ENCODE measurements around the gene FCAMR. TPM values are rescaled to one million over a fixed set of nuclear protein-coding genes. Genes with fewer than 3 reads are reported as not detected.

The FCAMR gene
- polyA plus RNA-seq, 1 donor, result 5.3 TPM

GRCh38 chr1:207000651-207001291 lies 30.5 kb upstream of the FCAMR start:
- 83% methylated on average over 2 of the region's 5 CpGs for WGBS (ENCODE audit: insufficient coverage, low lambda C conversion rate)
- Histone ChIP-seq H3K36me3 (ENCODE audit: control insufficient read depth, insufficient read depth, low read length) (no peaks in the 10 kb centered on the region), H3K4me3 (ENCODE audit: low read length) (no peak overlapping the region), H3K27me3 (ENCODE audit: control insufficient read depth, insufficient read depth, low read length) (no peaks in the 10 kb centered on the region), H3K27ac (ENCODE audit: low read length) (no peak overlapping the region), H3K4me1 (ENCODE audit: control insufficient read depth, insufficient read depth, low read length) (peaks cover 27% of the 10 kb centered on the region), H3K9me3 (ENCODE audit: control insufficient read depth, low read depth, low read length) (no peaks in the 10 kb centered on the region)
- DNase-seq, result no peak

GRCh38 chr1:206998816-206999215 lies 28.6 kb upstream of the FCAMR start:
- Histone ChIP-seq H3K27me3 (ENCODE audit: control insufficient read depth, insufficient read depth, low read length) (no peaks in the 10 kb centered on the region), H3K36me3 (ENCODE audit: control insufficient read depth, insufficient read depth, low read length) (no peaks in the 10 kb centered on the region), H3K4me3 (ENCODE audit: low read length) (no peak overlapping the region), H3K4me1 (ENCODE audit: control insufficient read depth, insufficient read depth, low read length) (peaks cover 15% of the 10 kb centered on the region), H3K9me3 (ENCODE audit: control insufficient read depth, low read depth, low read length) (no peaks in the 10 kb centered on the region), H3K27ac (ENCODE audit: low read length) (no peak overlapping the region)
- WGBS (ENCODE audit: insufficient coverage, low lambda C conversion rate), result no CpG with 5 or more reads among the region's 2 CpGs
- DNase-seq, result no peak

- DNase-seq, result peak; percentile 35 to 74
- no peak overlapping the region for H3K4me3 ChIP-seq (ENCODE audit: low read length)
- H3K36me3 ChIP-seq (ENCODE audit: control insufficient read depth, insufficient read depth, low read length), result no peaks in the 10 kb centered on the region
- no peaks in the 10 kb centered on the region for H3K9me3 ChIP-seq (ENCODE audit: control insufficient read depth, low read depth, low read length)
- H3K27me3 ChIP-seq (ENCODE audit: control insufficient read depth, insufficient read depth, low read length), result no peaks in the 10 kb centered on the region
- peaks cover 4% of the 10 kb centered on the region for H3K4me1 ChIP-seq (ENCODE audit: control insufficient read depth, insufficient read depth, low read length)
- peak overlapping the region; percentile 24 for H3K27ac ChIP-seq (ENCODE audit: low read length)
These were observed 22.5 kb upstream of the FCAMR start for GRCh38 chr1:206992790-206993189.

- Histone ChIP-seq H3K4me3 (ENCODE audit: low read length) (no peak overlapping the region), H3K4me1 (ENCODE audit: control insufficient read depth, insufficient read depth, low read length) (peaks cover 7% of the 10 kb centered on the region), H3K36me3 (ENCODE audit: control insufficient read depth, insufficient read depth, low read length) (no peaks in the 10 kb centered on the region), H3K27me3 (ENCODE audit: control insufficient read depth, insufficient read depth, low read length) (no peaks in the 10 kb centered on the region), H3K9me3 (ENCODE audit: control insufficient read depth, low read depth, low read length) (no peaks in the 10 kb centered on the region), H3K27ac (ENCODE audit: low read length) (no peak overlapping the region)
- no peak for DNase-seq
- WGBS (ENCODE audit: insufficient coverage, low lambda C conversion rate), result no CpG with 5 or more reads among the region's 1 CpG
These were observed 17.6 kb upstream of the FCAMR start for GRCh38 chr1:206987873-206988272.

- DNase-seq, result no peak
- Histone ChIP-seq H3K36me3 (ENCODE audit: control insufficient read depth, insufficient read depth, low read length) (no peaks in the 10 kb centered on the region), H3K27me3 (ENCODE audit: control insufficient read depth, insufficient read depth, low read length) (no peaks in the 10 kb centered on the region), H3K9me3 (ENCODE audit: control insufficient read depth, low read depth, low read length) (no peaks in the 10 kb centered on the region), H3K4me3 (ENCODE audit: low read length) (no peak overlapping the region), H3K27ac (ENCODE audit: low read length) (no peak overlapping the region), H3K4me1 (ENCODE audit: control insufficient read depth, insufficient read depth, low read length) (peaks cover 3% of the 10 kb centered on the region)
- 40% methylated on average over 1 of the region's 3 CpGs for WGBS (ENCODE audit: insufficient coverage, low lambda C conversion rate)
These were observed 16.6 kb upstream of the FCAMR start for GRCh38 chr1:206986885-206987284.

- H3K4me3 ChIP-seq (ENCODE audit: low read length), result no peak overlapping the region
- peaks cover 5% of the 10 kb centered on the region for H3K4me1 ChIP-seq (ENCODE audit: control insufficient read depth, insufficient read depth, low read length)
- WGBS (ENCODE audit: insufficient coverage, low lambda C conversion rate), result 70% methylated on average over 2 of the region's 3 CpGs
- H3K27me3 ChIP-seq (ENCODE audit: control insufficient read depth, insufficient read depth, low read length), result no peaks in the 10 kb centered on the region
- H3K9me3 ChIP-seq (ENCODE audit: control insufficient read depth, low read depth, low read length), result no peaks in the 10 kb centered on the region
- H3K27ac ChIP-seq (ENCODE audit: low read length), result no peak overlapping the region
- H3K36me3 ChIP-seq (ENCODE audit: control insufficient read depth, insufficient read depth, low read length), result no peaks in the 10 kb centered on the region
- no peak for DNase-seq
These were observed 16.1 kb upstream of the FCAMR start for GRCh38 chr1:206986402-206986801.

- peak; percentile 31 to 60 for DNase-seq
- 34% methylated on average over 2 of the region's 10 CpGs for WGBS (ENCODE audit: insufficient coverage, low lambda C conversion rate)
- peaks cover 13% of the 10 kb centered on the region for H3K4me1 ChIP-seq (ENCODE audit: control insufficient read depth, insufficient read depth, low read length)
- no peak overlapping the region for H3K27ac ChIP-seq (ENCODE audit: low read length)
- H3K9me3 ChIP-seq (ENCODE audit: control insufficient read depth, low read depth, low read length), result no peaks in the 10 kb centered on the region
- no peaks in the 10 kb centered on the region for H3K27me3 ChIP-seq (ENCODE audit: control insufficient read depth, insufficient read depth, low read length)
- H3K36me3 ChIP-seq (ENCODE audit: control insufficient read depth, insufficient read depth, low read length), result no peaks in the 10 kb centered on the region
- no peak overlapping the region for H3K4me3 ChIP-seq (ENCODE audit: low read length)
These were observed 15.0 kb upstream of the FCAMR start for GRCh38 chr1:206985162-206985749.

GRCh38 chr1:206982216-206982615 lies 12.0 kb upstream of the FCAMR start:
- DNase-seq, result peak; percentile 26 to 55
- H3K27ac ChIP-seq (ENCODE audit: low read length), result no peak overlapping the region
- 75% methylated on average over 3 of the region's 4 CpGs for WGBS (ENCODE audit: insufficient coverage, low lambda C conversion rate)

GRCh38 chr1:206979379-206980043 lies 9.3 kb upstream of the FCAMR start:
- DNase-seq, result peak in 1 of 2 donors; percentile 46
- Histone ChIP-seq H3K4me3 (ENCODE audit: low read length) (no peak overlapping the region), H3K4me1 (ENCODE audit: control insufficient read depth, insufficient read depth, low read length) (peaks cover 46% of the 10 kb centered on the region), H3K36me3 (ENCODE audit: control insufficient read depth, insufficient read depth, low read length) (no peaks in the 10 kb centered on the region), H3K9me3 (ENCODE audit: control insufficient read depth, low read depth, low read length) (no peaks in the 10 kb centered on the region), H3K27me3 (ENCODE audit: control insufficient read depth, insufficient read depth, low read length) (no peaks in the 10 kb centered on the region), H3K27ac (ENCODE audit: low read length) (no peak overlapping the region)
- WGBS (ENCODE audit: insufficient coverage, low lambda C conversion rate), result no CpG with 5 or more reads among the region's 3 CpGs

More at GRCh38 chr1:206982216-206982615, 12.0 kb upstream of the FCAMR start:
- Histone ChIP-seq H3K9me3 (ENCODE audit: control insufficient read depth, low read depth, low read length) (no peaks in the 10 kb centered on the region), H3K4me3 (ENCODE audit: low read length) (no peak overlapping the region), H3K4me1 (ENCODE audit: control insufficient read depth, insufficient read depth, low read length) (peaks cover 24% of the 10 kb centered on the region), H3K27me3 (ENCODE audit: control insufficient read depth, insufficient read depth, low read length) (no peaks in the 10 kb centered on the region), H3K36me3 (ENCODE audit: control insufficient read depth, insufficient read depth, low read length) (no peaks in the 10 kb centered on the region)

GRCh38 chr1:206978259-206978658 lies 8.0 kb upstream of the FCAMR start:
- Histone ChIP-seq H3K36me3 (ENCODE audit: control insufficient read depth, insufficient read depth, low read length) (no peaks in the 10 kb centered on the region), H3K27ac (ENCODE audit: low read length) (no peak overlapping the region), H3K9me3 (ENCODE audit: control insufficient read depth, low read depth, low read length) (no peaks in the 10 kb centered on the region), H3K4me3 (ENCODE audit: low read length) (no peak overlapping the region), H3K27me3 (ENCODE audit: control insufficient read depth, insufficient read depth, low read length) (no peaks in the 10 kb centered on the region), H3K4me1 (ENCODE audit: control insufficient read depth, insufficient read depth, low read length) (peaks cover 59% of the 10 kb centered on the region)
- no CpG with 5 or more reads among the region's 7 CpGs for WGBS (ENCODE audit: insufficient coverage, low lambda C conversion rate)
- DNase-seq, result no peak

Measured in large intestine (tissue), 3 donors.